AG04450 (cell line): Measurements from ENCODE around the gene CACNB3. TPM values are rescaled to one million over a fixed set of nuclear protein-coding genes. Genes with fewer than 3 reads are reported as not detected.

Source experiments
- CTCF ChIA-PET: fragments of 300-600, 350-600 bp; formaldehyde crosslinking; extraction: SDS; loops from one replicate; lab custom pipeline; 2022; ENCODE audit warnings: antibody characterized with exemption, inconsistent platforms; lab: Charles Lee
- POLR2A ChIA-PET: fragments of 350-600 bp; formaldehyde crosslinking; extraction: SDS; loops from one replicate; lab custom pipeline; 2021; ENCODE audit warnings: antibody characterized with exemption, inconsistent platforms; lab: Yijun Ruan, JAX
- DNase-seq: peaks from one replicate; pipeline ENCODE4 v3.0.0-alpha.2; 2011; ENCODE audit warnings: low read depth, low spot score
- H3K27ac ChIP-seq: one replicate; pipeline ENCODE4 v1.5.1; 2012; ENCODE audit warnings: low read depth, low read length, control low read depth
- H3K27me3 ChIP-seq: one replicate; pipeline ENCODE4 v1.6.0; 2012; ENCODE audit warnings: low read length; ENCODE audit not compliant: control insufficient read depth, insufficient read depth
- H3K4me3 ChIP-seq: 2 replicates; pipeline ENCODE4 v1.5.1; 2011; ENCODE audit warnings: mild to moderate bottlenecking, low read depth, low read length, control low read depth
- H3K9me3 ChIP-seq: 2 replicates; pipeline ENCODE4 v1.5.1; 2012; ENCODE audit warnings: low read length; ENCODE audit not compliant: control insufficient read depth, insufficient read depth
- polyA plus RNA-seq: library from polyadenylated mRNA; depleted of rRNA; stranded (reverse); fragments of >200 nt; gene quantifications from 2 replicates; pipeline ENCODE4 v1.2.3, GENCODE V29; 2011
- TF ChIP-seq, protein P1 (sequence below): IDR thresholded peaks from 2 replicates; pipeline ENCODE4 v1.5.1; 2011; ENCODE audit warnings: low read depth, low read length, control low read depth, inconsistent platforms

CACNB3 gene
- polyA plus RNA-seq, 1 experiment, result 44.9 TPM

DNA sequence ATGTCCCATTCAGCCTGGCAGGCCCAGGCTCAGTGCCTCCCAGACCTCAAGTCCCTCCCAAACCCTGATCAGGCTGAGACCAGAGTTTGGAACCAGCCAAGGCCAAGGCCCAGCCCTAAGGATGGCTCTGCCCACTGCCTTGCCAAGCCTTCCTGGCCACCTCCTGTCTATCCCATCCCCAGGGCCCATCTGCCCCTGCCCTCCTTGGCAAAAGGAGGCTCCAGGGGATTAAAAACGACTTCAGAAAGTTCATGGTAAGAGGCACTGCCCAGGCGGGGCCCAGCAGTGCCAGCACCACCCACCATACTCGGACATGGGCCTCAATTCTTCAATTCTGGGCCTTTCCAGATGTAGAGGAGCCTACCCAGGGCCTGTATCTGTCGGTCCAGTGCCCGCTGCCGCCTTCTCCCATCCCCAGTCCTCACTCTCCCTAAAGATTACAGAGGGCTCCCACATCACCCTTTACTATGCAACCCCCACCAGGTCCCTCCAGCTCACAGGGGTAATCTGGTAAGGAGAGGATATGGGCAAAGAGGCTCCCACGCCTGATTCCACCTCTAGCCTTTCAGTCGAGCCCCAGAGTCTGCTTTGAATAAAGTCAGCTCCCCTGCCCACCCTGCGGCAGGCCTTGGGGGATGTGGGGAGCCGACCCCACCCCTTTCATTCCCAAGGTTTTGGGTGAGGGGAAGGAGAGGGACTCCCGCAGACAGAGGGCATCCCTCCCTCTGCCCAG is 30.3 kb upstream of the CACNB3 start:
- Histone ChIP-seq H3K27ac (no peak overlapping the region), H3K27me3 (no peaks in the 10 kb centered on the region), H3K9me3 (no peaks in the 10 kb centered on the region; the same call in 1 of the 2 replicates), H3K4me3 (peak overlapping the region; percentile 75)
- TF ChIP-seq, protein P1, sequence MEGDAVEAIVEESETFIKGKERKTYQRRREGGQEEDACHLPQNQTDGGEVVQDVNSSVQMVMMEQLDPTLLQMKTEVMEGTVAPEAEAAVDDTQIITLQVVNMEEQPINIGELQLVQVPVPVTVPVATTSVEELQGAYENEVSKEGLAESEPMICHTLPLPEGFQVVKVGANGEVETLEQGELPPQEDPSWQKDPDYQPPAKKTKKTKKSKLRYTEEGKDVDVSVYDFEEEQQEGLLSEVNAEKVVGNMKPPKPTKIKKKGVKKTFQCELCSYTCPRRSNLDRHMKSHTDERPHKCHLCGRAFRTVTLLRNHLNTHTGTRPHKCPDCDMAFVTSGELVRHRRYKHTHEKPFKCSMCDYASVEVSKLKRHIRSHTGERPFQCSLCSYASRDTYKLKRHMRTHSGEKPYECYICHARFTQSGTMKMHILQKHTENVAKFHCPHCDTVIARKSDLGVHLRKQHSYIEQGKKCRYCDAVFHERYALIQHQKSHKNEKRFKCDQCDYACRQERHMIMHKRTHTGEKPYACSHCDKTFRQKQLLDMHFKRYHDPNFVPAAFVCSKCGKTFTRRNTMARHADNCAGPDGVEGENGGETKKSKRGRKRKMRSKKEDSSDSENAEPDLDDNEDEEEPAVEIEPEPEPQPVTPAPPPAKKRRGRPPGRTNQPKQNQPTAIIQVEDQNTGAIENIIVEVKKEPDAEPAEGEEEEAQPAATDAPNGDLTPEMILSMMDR, result no peak
- POLR2A ChIA-PET, result interaction anchor here (1.5 kb wide), 1 partner anchor 106 kb away, joined by 4 read pairs; the partner anchor contains the start of gene KANSL2
- no peak for DNase-seq
- CTCF ChIA-PET, result interaction anchor here (1.4 to 3.9 kb wide), 2 partner anchors 8 to 35 kb away, joined by 3 to 17 read pairs; no protein-coding TSS in a partner anchor

DNA sequence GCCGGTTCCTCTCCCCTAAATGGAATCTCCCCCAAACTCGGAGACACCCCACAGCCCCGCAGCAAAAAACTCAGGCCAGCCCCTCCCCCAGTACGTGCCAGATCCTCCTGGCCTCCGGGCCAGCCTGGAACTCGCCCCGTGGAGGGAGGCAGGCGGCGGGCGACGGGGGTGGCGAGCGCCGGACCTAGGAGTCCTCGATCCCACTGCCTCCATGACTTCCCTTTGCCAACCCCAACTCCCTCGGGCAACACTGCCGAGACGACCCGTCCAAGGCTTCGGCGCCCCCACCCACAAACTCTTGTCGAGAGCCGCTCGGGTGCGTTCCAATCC is 29.8 kb upstream of the CACNB3 start:
- Histone ChIP-seq H3K4me3 (peak overlapping the region; percentile 75), H3K9me3 (no peaks in the 10 kb centered on the region), H3K27me3 (no peaks in the 10 kb centered on the region), H3K27ac (no peak overlapping the region)
- CTCF ChIA-PET, result interaction anchor here (1.0 to 3.9 kb wide), 3 partner anchors 8 to 35 kb away, joined by 3 to 17 read pairs (median 3); no protein-coding TSS in a partner anchor
- TF ChIP-seq, protein P1, result no peak
- POLR2A ChIA-PET, result interaction anchor here (0.7 to 2.0 kb wide), 3 partner anchors 23 to 106 kb away, joined by 3 to 13 read pairs (median 4); partner anchors contain the start of gene KANSL2
- no peak for DNase-seq

DNA sequence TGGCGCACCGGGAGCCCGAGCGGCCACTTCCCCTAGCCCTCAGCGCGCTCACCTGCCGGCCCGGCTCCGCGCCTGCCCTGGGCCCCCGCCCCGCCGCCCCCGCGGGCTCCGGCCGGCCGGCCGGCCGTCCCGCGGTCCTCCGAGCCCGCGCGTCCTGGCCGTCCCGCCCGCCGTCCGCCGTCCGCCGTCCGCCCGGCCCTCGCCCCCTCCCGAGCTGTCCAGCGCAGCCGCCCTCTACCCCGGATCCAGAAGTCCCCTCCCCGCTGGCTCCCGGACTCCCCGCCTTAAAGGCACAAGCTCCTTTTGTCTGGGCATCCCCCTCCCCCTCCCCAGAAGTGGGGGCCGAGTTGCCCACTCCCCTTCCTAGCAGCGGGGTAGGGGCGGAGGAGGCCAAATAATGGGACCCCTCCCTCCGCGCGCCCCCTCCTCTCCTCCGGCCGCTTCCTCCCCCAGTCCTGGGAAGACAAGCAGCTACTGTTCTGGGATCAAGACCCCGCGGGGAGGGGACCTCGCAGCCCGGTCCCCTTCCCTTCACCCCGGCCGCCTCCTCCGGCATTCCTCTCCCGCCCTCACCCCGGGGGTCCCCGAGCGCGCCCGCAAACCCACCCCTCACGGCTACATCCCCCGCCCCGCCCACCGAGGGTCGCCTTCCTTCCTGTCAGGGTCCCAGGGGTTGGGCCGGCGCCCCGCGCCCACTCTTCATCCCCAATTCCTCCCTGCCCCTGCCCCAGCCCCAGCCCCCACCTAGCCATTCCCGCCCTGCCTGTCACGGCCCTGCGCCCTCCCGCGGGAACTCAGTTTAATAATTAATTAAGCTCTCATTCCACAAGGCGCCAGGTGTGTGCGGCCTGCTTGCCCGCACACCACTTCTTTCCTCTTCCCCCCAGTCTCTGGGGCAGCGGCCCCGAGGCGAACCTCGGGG is 29.2 kb upstream of the CACNB3 start, which contains the start of gene ADCY6:
Gene ADCY6 (minus strand): TSS at position 236 of the 922 bp plus-strand sequence. CDS start 5,655 bp downstream, outside the sequence.
- ChIA-PET POLR2A (interaction anchor here (0.5 to 2.0 kb wide), 4 partner anchors 22 to 107 kb away, joined by 3 to 13 read pairs (median 6); partner anchors contain the start of gene KANSL2), CTCF (interaction anchor here (0.6 to 3.9 kb wide), 5 partner anchors 7 to 68 kb away, joined by 3 to 17 read pairs (median 3); no protein-coding TSS in a partner anchor)
- H3K4me3 ChIP-seq, result peak within 1 kb of the TSS; percentile 75
- no peak for DNase-seq
- H3K27me3 ChIP-seq, result no peaks in the 10 kb centered on the region
- TF ChIP-seq, protein P1, result no peak
- no peaks in the 10 kb centered on the region for H3K9me3 ChIP-seq
- no peak within 1 kb of the TSS for H3K27ac ChIP-seq

DNA sequence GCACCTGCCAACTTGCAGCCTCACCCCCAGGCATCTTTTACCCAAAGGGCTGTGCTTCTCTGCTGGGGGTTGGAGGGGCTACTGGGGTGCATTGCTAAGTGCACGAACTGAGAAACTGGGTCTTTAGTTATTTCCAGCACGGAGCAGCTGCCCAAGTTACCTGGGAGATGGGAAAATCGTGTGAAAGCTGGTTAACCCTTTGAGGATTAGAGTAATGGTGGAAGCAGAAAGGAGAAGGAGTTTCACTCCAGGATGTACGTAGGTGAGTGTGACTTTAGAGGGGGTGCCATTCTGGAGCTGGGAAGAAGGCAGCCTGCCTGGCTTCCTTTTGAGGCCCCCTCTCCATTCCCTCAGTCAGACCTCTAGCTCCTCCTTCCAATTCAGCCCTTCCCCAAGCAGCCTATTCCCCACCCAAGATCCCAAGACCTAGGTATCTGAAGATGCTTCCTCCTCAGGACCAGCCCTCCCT is 28.4 kb upstream of the CACNB3 start:
- CTCF ChIA-PET, result interaction anchor here (0.6 to 3.9 kb wide), 3 partner anchors 11 to 68 kb away, joined by 3 to 17 read pairs (median 3); no protein-coding TSS in a partner anchor
- peak overlapping the region; percentile 75 for H3K4me3 ChIP-seq
- no peaks in the 10 kb centered on the region for H3K27me3 ChIP-seq
- POLR2A ChIA-PET, result interaction anchor here (0.5 to 2.0 kb wide), 2 partner anchors 21 to 50 kb away, joined by 9 to 13 read pairs; no protein-coding TSS in a partner anchor
- DNase-seq, result no peak
- TF ChIP-seq, protein P1, result no peak
- H3K27ac ChIP-seq, result no peak overlapping the region
- H3K9me3 ChIP-seq, result no peaks in the 10 kb centered on the region
